ENCODE results near the gene INSIG2.
A peak's percentile ranks its signal among the peaks of the same experiment; 100 is the strongest.

INSIG2 gene

GRCh38 chr2:118045286-118045685 is 43.0 kb upstream of the INSIG2 start:
- TF ChIP-seq EGR1 (IDR thresholded peaks at IDR 0.05) (no peak), CEBPB (IDR thresholded peaks at IDR 0.05) (no peak), EP300 (IDR thresholded peaks at IDR 0.05; ENCODE audit: borderline replicate concordance) (no peak), YY1 (IDR thresholded peaks at IDR 0.05; ENCODE audit: low read depth) (no peak), USF1 (IDR thresholded peaks at IDR 0.05) (no peak), MAX (IDR thresholded peaks at IDR 0.05) (no peak), TEAD4 (IDR thresholded peaks at IDR 0.05) (no peak), TAF1 (IDR thresholded peaks at IDR 0.05; ENCODE audit: low read depth) (no peak)

- TF ChIP-seq YY1 (IDR thresholded peaks at IDR 0.05; ENCODE audit: low read depth), result no peak
- peak; percentile 78 for TF ChIP-seq RAD21 (IDR thresholded peaks at IDR 0.05; ENCODE audit: low read depth)
Observed at GRCh38 chr2:118046634-118047210, 41.5 kb upstream of the INSIG2 start.

- no peak for TF ChIP-seq RAD21 (IDR thresholded peaks at IDR 0.05; ENCODE audit: low read depth)
- TF ChIP-seq MAX (IDR thresholded peaks at IDR 0.05), result no peak
- no peak for TF ChIP-seq EGR1 (IDR thresholded peaks at IDR 0.05)
- no peak for TF ChIP-seq YY1 (IDR thresholded peaks at IDR 0.05; ENCODE audit: low read depth)
- TF ChIP-seq USF1 (IDR thresholded peaks at IDR 0.05), result no peak
- TF ChIP-seq TAF1 (IDR thresholded peaks at IDR 0.05; ENCODE audit: low read depth), result no peak
- no peak for TF ChIP-seq TEAD4 (IDR thresholded peaks at IDR 0.05)
- no peak for TF ChIP-seq TCF12 (IDR thresholded peaks at IDR 0.05; ENCODE audit: low read depth)
- TF ChIP-seq EP300 (IDR thresholded peaks at IDR 0.05; ENCODE audit: borderline replicate concordance), result no peak
Observed at GRCh38 chr2:118047380-118047826, 40.9 kb upstream of the INSIG2 start.

- TF ChIP-seq REST (IDR thresholded peaks at IDR 0.05; ENCODE audit: low read depth) (no peak), NFIC (IDR thresholded peaks at IDR 0.05) (no peak), ZBTB7A (IDR thresholded peaks at IDR 0.05; ENCODE audit: low read depth) (no peak), CEBPB (IDR thresholded peaks at IDR 0.05) (no peak), TCF12 (IDR thresholded peaks at IDR 0.05; ENCODE audit: low read depth) (no peak), USF1 (IDR thresholded peaks at IDR 0.05) (no peak), EP300 (IDR thresholded peaks at IDR 0.05; ENCODE audit: borderline replicate concordance) (no peak), FOXM1 (IDR thresholded peaks at IDR 0.05; ENCODE audit: borderline replicate concordance, low read depth) (no peak), TAF1 (IDR thresholded peaks at IDR 0.05; ENCODE audit: low read depth) (no peak), RAD21 (IDR thresholded peaks at IDR 0.05; ENCODE audit: low read depth) (no peak), MAX (IDR thresholded peaks at IDR 0.05) (no peak), TEAD4 (IDR thresholded peaks at IDR 0.05) (no peak), CREB1 (IDR thresholded peaks at IDR 0.05; ENCODE audit: low read depth) (no peak), YY1 (IDR thresholded peaks at IDR 0.05; ENCODE audit: low read depth) (no peak), EGR1 (IDR thresholded peaks at IDR 0.05) (no peak)
Observed at GRCh38 chr2:118048401-118048800, 39.9 kb upstream of the INSIG2 start.

- TF ChIP-seq FOXM1 (IDR thresholded peaks at IDR 0.05; ENCODE audit: borderline replicate concordance, low read depth) (no peak), ZBTB7A (IDR thresholded peaks at IDR 0.05; ENCODE audit: low read depth) (no peak), CREB1 (IDR thresholded peaks at IDR 0.05; ENCODE audit: low read depth) (no peak), TCF12 (IDR thresholded peaks at IDR 0.05; ENCODE audit: low read depth) (no peak), EP300 (IDR thresholded peaks at IDR 0.05; ENCODE audit: borderline replicate concordance) (no peak), NFIC (IDR thresholded peaks at IDR 0.05) (no peak), REST (IDR thresholded peaks at IDR 0.05; ENCODE audit: low read depth) (no peak), TEAD4 (IDR thresholded peaks at IDR 0.05) (no peak), TAF1 (IDR thresholded peaks at IDR 0.05; ENCODE audit: low read depth) (no peak), EGR1 (IDR thresholded peaks at IDR 0.05) (no peak)
Observed at GRCh38 chr2:118049140-118049815, 39.0 kb upstream of the INSIG2 start.

Data from Ishikawa (cell line).